GM18499 (cell line): ENCODE data around the gene TBL1Y.
"Not testable (repeated sequence)": the region's sequence is repeated elsewhere in the genome, so short reads cannot be mapped to it uniquely, and the experiment has no call there.

Source experiments
- ATAC-seq: cut with Tn5 transposase; IDR thresholded peaks from one replicate; pipeline ENCODE4 v1.9.1; 2021; ENCODE audit warnings: moderate number of reproducible peaks; ENCODE audit not compliant: insufficient read depth, unreplicated experiment

Gene TBL1Y

DNA sequence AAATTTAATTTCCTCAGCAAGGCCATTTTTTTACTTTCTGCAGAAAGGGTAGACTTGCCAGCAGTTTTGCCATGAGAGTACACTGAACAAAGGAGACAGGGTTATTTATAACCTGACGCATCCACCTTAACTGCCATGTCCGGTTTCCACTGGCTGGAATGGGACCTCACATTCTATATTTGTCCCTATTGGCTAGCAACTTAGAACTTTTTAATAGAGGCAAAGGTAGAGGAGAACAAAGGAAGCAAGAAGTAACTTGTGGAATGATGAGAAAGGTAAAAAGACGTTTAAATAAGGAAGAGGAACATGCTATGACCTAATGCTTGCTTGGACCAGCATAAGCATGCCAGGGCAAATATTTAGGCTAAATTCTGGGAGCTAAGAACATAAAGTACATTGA, 142.0 kb downstream of the TBL1Y start:
- not testable (repeated sequence) for ATAC-seq

DNA sequence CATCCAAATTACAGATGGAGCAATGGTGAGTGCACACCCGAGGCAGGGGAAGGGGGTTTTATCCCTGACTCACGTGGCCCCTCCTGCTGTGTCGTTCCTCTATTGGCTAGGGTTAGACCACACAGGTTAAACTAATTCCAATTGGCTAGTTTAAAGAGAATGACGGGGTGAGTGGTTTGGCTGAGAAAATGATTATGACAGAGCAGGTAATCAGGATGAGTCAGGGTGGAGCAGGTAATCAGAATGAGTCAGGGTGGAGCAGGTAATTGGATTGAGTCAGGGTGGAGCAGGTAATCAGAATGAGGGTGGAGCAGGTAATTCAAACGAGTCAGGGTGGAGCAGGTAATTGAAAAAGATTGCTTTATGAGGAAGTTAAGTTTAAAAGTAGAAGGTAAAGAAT, 146.4 kb downstream of the TBL1Y start:
- ATAC-seq = no peak

DNA sequence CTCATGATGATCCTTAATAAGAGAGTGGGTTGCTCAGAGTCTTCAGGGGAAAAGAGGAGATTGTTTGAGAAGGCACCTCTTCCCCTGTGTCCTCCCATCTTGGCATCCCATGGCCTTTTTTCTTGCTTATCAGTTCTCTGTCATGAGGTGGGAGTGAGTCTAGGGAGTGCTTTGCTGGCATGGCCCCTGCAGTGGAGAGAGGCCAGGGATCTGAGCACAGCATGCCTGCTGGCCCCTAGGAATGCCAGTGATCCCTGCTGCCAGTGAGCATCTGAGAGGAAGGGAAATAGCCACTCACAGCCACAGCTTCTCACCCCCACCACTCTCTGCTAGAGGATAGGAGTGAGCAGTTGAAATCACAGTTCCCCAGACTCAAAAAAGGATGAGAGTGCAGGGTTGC, 168.2 kb downstream of the TBL1Y start:
- ATAC-seq = no peak

DNA sequence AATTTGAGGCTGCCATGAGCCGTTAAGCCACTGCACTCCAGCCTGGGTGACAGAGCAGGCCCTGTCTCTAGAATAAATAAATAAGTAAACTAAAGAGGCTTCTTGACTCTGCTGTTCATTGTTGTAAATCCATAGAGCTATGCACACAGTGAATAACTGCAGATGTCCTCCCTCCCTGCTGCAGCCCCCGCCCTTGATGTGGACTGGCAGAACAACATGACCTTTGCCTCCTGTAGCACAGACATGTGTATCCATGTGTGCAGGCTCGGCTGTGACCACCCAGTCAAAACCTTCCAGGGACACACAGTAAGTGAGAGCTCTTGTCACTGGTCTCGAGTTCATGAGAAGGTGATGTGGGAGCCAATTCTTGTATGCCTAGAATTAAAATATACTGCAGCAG, 170.1 kb downstream of the TBL1Y start:
- not testable (repeated sequence) for ATAC-seq

DNA sequence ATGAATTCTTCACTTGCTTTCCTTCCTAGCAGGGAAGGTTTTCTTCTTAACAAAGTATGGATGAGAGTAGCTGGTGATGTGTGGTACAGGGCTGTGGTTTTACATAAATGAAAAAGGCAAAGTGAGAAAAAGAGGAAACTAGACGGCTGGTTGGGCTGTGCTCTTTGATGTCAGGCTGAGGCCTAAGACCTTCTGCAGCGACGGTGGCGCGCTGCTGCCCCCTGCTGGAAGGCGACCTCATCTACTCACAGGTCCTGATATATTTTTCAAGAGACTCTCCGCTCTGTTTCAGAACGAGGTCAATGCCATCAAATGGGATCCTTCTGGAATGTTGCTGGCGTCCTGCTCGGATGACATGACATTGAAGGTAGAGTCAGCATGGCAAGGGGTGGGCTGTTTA, 175.1 kb downstream of the TBL1Y start:
- ATAC-seq = no peak

DNA sequence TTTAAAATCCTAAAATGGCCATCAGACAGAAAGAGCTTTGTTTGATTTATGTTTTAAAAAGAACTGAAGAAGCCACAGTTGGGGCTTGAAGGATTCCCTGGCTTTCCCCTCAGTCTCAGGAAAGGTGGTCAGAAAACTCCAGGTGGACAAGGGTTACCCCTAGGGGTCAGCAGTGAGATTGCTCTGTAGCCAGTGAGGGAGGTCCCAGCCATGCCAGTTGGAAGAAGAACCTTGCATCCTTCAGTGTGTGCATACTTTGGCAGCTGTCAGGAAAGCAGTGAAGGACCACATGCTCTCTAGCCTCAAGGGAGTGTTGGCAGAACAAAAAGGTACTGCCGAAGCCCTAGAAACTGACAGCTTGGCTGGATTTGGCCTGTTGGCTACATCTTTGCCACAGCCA, 182.3 kb downstream of the TBL1Y start:
- ATAC-seq = no peak

DNA sequence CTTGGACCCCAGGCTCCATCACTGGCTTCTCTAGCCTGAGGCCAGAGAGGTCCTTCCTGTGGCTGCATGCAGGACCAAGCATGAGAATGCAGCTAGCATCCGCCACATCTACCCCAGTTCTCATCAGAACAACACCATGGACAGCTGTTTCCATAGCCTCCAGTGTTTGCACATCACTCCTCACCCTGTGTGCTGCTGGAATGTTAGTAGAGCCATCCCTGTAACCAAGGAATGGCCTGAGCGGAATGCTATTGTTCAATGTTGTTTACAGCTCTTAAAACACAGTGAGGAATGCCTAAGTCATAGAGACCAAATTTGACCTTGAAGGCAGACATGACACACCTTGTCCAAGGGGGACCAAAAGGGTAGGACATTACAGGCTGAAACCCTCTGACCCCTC, 183.9 kb downstream of the TBL1Y start:
- no peak for ATAC-seq

DNA sequence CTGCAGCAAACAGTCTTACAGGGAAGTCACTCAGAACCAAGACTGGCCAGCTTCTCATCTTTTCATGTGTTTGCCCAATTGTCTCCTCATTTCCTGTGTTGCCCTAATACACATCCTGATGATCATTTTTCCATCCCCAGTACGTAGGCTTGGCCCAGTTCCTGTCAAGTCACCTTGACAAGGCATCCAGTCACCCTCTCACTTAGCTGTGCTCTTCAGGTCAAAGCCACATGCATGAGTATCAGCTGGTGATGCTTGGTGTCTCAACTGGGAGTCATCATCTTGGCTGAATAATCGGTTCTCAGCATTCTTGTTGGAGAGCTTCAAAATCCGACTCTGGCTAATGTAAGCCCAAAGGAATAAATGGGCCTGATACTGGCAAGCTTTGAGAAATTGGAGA, 186.5 kb downstream of the TBL1Y start:
- no peak for ATAC-seq

DNA sequence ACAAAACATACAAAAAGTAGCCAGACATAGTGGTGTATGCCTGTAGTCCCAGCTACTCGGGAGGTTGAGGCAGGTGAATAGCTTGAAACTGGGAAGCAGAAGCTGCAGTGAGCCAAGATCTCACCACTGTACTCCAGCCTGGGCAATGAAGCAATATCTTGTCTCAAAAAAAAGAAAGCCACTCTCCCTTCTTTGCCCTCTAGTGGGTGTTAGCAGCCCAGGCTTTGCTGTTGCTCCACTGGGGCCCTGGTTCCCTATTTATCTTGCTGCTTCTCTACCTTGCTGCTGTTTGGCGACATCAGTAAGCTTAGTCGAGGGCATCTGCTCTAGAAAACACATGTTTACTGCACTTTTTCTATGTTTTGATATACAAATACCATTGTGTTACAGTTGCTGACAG, 189.2 kb downstream of the TBL1Y start:
- no peak for ATAC-seq

DNA sequence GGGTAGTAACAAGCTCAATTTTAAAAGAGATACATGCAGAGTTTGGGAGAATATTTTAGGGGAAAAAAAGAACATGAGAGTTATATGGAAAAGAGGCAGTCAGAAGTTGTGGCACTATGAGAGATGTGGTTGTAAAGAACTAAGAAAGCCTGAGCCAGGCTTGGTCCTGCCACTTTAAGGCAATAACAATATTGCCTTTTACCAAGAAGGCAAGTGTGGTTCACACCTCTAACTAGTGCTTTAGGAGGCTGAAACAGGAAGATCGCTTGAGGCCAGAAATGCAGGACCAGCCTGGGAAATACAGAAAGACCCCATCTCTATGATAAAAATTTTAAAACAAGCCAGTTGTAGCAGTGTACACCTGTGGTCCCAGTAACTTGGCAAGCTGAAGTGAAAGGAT, 192.2 kb downstream of the TBL1Y start:
- ATAC-seq = no peak

DNA sequence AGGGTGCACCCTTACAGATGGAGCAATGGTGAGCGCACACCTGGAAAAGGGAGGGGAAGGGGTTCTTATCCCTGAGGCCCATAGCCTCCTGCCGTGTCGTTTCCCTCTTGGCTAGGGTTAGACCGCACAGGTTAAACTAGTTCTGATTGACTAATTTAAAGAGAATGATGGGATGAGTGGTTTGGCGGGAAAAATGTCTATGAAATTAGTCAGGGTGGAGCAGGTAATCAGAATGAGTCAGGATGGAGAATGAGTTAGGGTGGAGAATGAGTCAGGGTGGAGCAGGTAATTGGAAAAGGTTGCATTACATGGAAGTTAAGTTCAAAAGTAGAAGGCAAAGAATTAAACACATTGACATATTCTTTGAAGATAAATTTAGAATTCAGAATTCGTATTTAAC, 196.7 kb downstream of the TBL1Y start:
- ATAC-seq = no peak

DNA sequence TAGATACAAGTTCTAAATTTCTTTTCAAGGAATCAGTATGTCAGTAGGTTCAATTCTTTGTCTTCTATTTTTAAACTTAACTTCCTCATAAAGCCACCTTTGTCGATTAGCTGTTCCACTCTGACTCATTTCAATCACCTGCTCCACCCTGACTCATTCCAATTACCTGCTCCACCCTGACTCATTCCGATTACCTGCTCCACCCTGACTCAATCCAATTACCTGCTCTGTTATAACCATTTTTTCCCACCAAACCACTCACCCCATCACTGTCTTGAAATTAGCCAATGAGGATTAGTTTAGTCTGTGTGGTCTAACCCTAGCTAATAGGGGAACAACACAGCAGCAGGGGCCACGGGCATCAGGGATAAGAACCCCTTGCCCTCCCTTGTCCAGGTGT, 199.6 kb downstream of the TBL1Y start:
- ATAC-seq = no peak

DNA sequence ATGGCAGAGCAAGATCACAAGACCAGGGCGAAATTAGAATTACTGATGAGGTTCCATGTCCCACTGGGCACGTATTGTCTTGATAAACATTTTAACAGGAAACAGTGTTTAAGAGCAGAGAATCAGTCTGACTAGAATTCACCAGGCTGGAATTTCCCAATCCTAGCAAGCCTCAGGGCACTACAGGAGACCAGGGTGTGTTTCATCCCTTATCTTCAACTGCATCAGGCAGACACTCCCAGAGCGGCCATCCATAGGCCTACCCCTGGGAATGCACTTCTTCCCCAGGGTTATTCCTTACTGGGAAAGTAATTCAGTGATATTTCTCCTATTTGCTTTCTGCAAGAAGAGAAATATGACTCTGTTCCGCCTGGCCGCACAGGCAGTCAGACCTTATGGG, 205.4 kb downstream of the TBL1Y start:
- no peak for ATAC-seq

DNA sequence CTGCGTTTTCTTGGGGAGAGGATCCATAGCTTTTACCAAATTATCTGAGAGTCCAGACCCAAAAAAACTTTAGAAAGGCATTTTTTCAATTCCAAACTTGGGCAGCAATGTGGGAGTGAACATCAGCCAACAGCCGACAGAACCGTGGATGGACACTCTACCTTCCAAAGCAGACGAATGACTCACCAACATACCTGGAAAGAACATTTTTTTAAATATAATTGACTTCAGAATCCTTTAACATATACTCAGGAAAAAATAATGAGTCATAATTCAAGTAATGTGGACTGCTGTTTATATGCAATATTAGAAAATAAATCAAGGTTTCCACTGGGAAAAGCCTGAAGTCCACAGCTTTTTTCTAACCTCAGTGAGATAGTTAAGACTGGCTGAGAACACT, 211.7 kb downstream of the TBL1Y start:
- no peak for ATAC-seq

DNA sequence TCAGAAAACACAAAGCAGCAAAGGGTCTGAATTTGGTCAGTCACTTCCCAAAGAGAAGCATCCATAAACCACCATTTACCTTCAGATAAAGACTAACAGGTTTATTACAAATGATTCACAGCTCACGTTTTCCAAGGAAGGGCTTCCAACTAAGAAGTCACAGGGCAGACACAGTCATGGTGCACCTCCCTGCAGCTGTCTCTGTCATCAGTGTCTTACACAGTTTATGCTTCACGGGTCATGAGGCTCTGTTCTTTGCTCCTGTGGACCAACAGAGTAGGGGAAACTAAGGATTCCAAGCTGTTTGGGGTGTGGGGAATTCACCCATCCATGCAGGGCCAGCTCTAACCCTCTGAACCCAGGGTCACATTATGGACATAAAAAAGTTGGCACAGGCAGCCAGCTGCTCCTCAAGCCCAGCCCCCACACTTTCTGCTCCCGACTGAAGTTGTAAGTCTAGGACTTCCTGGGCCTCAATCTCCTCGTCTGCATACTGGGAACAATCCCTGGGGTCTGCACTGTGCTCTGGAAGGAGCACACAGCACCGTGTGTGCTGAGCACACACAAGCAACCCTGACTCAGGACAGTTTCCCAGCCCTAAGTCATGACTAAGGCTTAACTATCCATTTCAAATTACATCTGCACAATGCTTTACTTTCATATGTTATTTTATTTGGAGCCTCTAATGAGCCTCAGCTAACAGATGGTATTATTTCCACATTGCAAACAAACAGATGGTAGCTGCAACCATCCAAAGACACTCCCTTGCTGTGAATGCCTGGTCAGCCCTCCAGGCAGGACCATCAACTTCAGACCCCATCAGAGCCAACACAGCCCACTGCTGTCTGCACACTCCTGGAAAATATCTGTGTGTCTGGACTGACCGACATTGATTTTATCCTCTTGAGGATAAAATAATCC, 214.9 kb downstream of the TBL1Y start:
- ATAC-seq = no peak

DNA sequence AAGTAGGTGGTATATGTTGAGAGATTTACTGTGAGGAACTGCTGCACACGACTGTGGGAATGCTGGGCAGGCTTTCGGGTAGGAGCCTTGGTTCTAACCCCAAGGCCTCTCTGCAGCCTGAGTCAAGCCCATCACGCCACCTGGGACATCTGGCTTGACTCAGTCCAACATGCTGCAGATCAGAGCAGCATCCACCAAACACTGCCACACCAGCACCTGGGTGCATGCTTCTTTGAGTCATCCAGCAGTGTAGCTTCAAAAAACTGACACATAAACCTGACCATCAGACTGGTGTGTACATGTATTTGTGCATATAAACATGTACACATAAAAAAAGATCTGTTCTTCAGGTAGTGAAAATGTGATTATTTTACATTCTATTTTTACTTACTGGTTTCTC, 217.7 kb downstream of the TBL1Y start:
- ATAC-seq = no peak
